T-helper 1 cell treated with Interleukin-12 subunit alpha and Interleukin-12 subunit beta and Interleukin-4 antibody, amounts not matched to agents 30 μg/mL and 1 μg/mL, for 36 hours (primary cell): ENCODE data around the gene PRSS8.
"Not testable (repeated sequence)": the region's sequence is repeated elsewhere in the genome, so short reads cannot be mapped to it uniquely, and the experiment has no call there.

Experiments used
- H3K27ac Mint-ChIP-seq: one replicate; pipeline ENCODE4 v1.8.0; 2021; ENCODE audit warnings: mild to moderate bottlenecking, mixed read lengths
- H3K27me3 Mint-ChIP-seq: one replicate; pipeline ENCODE4 v1.8.0; 2021; ENCODE audit warnings: low read depth, mixed read lengths
- H3K36me3 Mint-ChIP-seq: one replicate; pipeline ENCODE4 v1.8.0; 2021; ENCODE audit warnings: low read depth, mixed read lengths
- H3K4me1 Mint-ChIP-seq: one replicate; pipeline ENCODE4 v1.8.0; 2021; ENCODE audit warnings: low read depth, mixed read lengths
- H3K4me3 Mint-ChIP-seq: one replicate; pipeline ENCODE4 v1.8.0; 2021; ENCODE audit warnings: mild to moderate bottlenecking, moderate library complexity, mixed read lengths
- H3K9me3 Mint-ChIP-seq: one replicate; pipeline ENCODE4 v1.8.0; 2021; ENCODE audit warnings: mixed read lengths

The PRSS8 gene

DNA sequence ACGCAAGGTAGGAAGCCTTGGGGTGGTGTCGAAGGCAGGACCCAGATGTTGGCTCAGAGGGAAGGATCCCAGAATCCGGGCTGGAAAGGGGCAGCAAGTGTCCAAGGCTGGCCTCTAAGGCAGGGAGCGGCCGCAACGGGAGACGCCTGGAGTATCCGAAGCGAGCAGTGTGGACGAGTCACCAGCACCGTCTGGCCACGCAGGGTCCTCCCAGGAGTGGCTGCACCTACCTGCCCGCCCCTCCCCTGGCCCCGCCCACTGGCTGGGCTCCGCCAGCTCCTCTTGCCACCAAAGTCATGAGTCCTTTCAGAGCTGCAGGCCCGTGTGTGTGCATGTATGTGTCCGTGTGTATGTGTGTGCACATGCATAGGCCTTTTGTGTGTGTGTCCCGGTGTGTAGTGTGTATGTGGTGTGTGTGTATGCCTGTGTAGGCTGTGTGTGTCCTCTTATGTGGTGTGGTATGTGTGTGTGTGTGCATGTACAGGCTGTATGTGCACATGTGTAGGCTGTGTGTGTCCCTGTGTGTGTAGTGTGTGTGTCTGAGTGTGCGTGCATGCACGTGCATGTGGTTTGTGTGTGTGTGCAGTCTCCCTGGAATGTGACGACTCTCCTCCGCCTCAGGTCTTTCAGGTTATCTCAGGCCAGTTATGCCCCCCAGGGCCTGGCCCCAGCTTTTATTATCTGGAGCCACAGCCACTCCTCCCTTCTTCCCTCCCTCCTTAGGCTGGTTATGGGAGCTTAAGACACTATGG, at the start of gene PRSS8:
PRSS8 (minus strand) TSS at position 193 of the 752 bp plus-strand sequence. CDS start 229 bp downstream, outside the sequence.
- Mint-ChIP-seq H3K27me3 (no peaks in the 10 kb centered on the region), H3K36me3 (peaks cover 6% of the 10 kb centered on the region), H3K4me1 (no peaks in the 10 kb centered on the region), H3K9me3 (no peaks in the 10 kb centered on the region), H3K4me3 (no peak within 1 kb of the TSS), H3K27ac (no peak within 1 kb of the TSS)

GRCh38 chr16:31184888-31185287, 49.4 kb upstream of the PRSS8 start:
- Mint-ChIP-seq H3K27ac (peak overlapping the region; percentile 60), H3K27me3 (no peaks in the 10 kb centered on the region), H3K4me3 (peak overlapping the region; percentile 50), H3K4me1 (peaks cover 62% of the 10 kb centered on the region), H3K9me3 (no peaks in the 10 kb centered on the region), H3K36me3 (peaks cover 81% of the 10 kb centered on the region)

- Mint-ChIP-seq H3K4me3 (peak overlapping the region; percentile 92), H3K27ac (peak overlapping the region; percentile 57), H3K4me1 (peaks cover 58% of the 10 kb centered on the region), H3K36me3 (peaks cover 73% of the 10 kb centered on the region), H3K9me3 (no peaks in the 10 kb centered on the region), H3K27me3 (no peaks in the 10 kb centered on the region)
These were observed 48.2 kb upstream of the PRSS8 start for GRCh38 chr16:31183432-31184428.

DNA sequence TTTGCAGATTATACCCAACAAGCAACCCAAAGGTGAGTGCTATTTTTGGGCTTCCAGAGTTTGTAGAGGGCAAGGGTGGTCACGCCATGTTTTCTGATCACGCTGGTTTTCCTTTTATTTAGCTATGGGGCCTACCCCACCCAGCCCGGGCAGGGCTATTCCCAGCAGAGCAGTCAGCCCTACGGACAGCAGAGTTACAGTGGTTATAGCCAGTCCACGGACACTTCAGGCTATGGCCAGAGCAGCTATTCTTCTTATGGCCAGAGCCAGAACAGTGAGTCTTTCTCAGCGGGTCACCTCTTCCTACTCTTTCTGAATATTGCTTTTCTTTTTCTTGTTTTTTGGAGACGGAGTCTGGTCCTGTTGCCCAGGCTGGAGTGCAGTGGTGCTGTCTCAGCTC, 46.9 kb upstream of the PRSS8 start:
- H3K36me3 Mint-ChIP-seq, result peaks cover 63% of the 10 kb centered on the region
- H3K4me3 Mint-ChIP-seq, result peak overlapping the region; percentile 92
- no peaks in the 10 kb centered on the region for H3K9me3 Mint-ChIP-seq
- H3K27me3 Mint-ChIP-seq, result no peaks in the 10 kb centered on the region
- peak overlapping the region; percentile 98 for H3K27ac Mint-ChIP-seq
- H3K4me1 Mint-ChIP-seq, result peaks cover 61% of the 10 kb centered on the region

DNA sequence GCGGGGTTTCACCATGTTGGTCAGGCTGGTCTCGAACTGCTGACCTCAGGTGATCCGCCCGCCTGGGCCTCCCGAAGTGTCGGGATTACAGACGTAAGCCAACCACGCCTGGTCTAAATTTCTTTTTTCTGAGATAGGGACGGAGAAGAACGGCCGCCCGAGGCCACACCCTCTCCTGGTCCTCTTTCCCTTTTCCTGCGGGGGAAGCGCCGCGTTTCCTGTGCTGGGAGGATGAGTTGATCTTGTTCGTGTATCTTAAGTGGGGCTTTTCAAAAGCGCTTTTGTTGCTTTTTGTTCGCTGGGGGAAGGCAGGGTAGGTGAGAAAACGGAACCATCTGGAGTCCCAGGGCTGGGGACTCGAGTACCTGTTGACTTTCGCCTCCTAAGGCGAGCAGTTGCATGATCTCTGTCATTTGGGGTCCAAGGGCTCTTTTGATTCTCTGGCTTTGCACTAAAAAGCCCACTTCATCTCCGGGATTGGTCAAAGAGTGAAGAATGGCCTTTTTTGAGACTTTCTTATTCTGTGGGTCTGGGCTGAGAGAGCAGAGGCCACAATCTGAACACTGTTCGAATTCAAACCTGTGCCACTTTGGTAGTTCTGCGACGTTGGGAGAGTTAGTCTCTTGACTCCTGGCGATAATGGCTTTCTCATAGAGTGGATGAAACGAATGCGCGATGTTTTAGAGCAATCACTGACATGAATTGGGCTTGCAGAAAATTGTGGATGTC, 45.7 kb upstream of the PRSS8 start:
- peaks cover 53% of the 10 kb centered on the region for H3K36me3 Mint-ChIP-seq
- peaks cover 59% of the 10 kb centered on the region for H3K4me1 Mint-ChIP-seq

GRCh38 chr16:31179747-31180459, 44.4 kb upstream of the PRSS8 start, which contains the start of gene FUS:
FUS (plus strand) TSS chr16:31180139; CDS start chr16:31180215, 76 bp downstream.
- Mint-ChIP-seq H3K36me3 (peaks cover 41% of the 10 kb centered on the region), H3K9me3 (no peaks in the 10 kb centered on the region), H3K4me1 (peaks cover 45% of the 10 kb centered on the region), H3K4me3 (peak within 1 kb of the TSS; percentile 92), H3K27me3 (no peaks in the 10 kb centered on the region), H3K27ac (peak within 1 kb of the TSS; percentile 98)

More for the DNA sequence above, 45.7 kb upstream of the PRSS8 start:
- H3K4me3 Mint-ChIP-seq, result peak overlapping the region; percentile 92
- no peaks in the 10 kb centered on the region for H3K9me3 Mint-ChIP-seq
- H3K27ac Mint-ChIP-seq, result peak overlapping the region; percentile 98
- no peaks in the 10 kb centered on the region for H3K27me3 Mint-ChIP-seq

DNA sequence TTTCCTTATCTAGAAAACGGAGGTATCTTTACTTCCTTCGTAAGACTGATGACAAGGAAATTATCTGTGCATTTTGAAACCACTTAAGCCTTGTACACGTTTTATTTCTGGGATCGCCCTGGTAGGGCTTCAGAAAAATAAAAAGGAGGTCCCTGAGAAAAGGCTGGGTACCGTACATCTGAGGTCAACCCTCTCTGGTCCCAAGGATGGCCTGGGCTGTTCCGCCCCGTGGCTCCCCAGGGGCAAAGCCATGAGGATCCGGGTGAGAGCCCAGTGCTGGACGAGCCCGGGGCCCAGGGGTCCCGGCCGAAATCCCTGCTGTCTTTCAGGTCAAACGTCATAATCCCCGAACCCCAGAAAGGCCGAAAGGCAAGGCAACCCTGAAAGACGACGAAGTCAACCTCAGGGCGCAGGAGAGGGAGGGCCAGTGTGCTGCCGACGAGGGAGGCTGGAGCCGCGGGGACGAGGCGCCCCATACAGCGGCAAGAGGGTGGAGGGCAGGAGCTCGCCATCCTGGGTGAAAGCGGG, 43.8 kb upstream of the PRSS8 start:
- Mint-ChIP-seq H3K36me3 (peaks cover 36% of the 10 kb centered on the region), H3K4me3 (peak overlapping the region; percentile 92), H3K27me3 (no peaks in the 10 kb centered on the region), H3K4me1 (peaks cover 41% of the 10 kb centered on the region), H3K9me3 (no peaks in the 10 kb centered on the region), H3K27ac (peak overlapping the region; percentile 98)

GRCh38 chr16:31177136-31177535, 41.6 kb upstream of the PRSS8 start:
- H3K9me3 Mint-ChIP-seq, result no peaks in the 10 kb centered on the region
- H3K4me3 Mint-ChIP-seq, result peak overlapping the region; percentile 38
- H3K27me3 Mint-ChIP-seq, result no peaks in the 10 kb centered on the region

GRCh38 chr16:31170048-31170447, 34.5 kb upstream of the PRSS8 start:
- H3K4me3 Mint-ChIP-seq, H3K36me3 Mint-ChIP-seq, H3K4me1 Mint-ChIP-seq, H3K9me3 Mint-ChIP-seq, H3K27me3 Mint-ChIP-seq, H3K27ac Mint-ChIP-seq: not testable (repeated sequence)

More at GRCh38 chr16:31177136-31177535, 41.6 kb upstream of the PRSS8 start:
- peak overlapping the region; percentile 75 for H3K27ac Mint-ChIP-seq
- H3K4me1 Mint-ChIP-seq, result peaks cover 23% of the 10 kb centered on the region
- peaks cover 17% of the 10 kb centered on the region for H3K36me3 Mint-ChIP-seq

DNA sequence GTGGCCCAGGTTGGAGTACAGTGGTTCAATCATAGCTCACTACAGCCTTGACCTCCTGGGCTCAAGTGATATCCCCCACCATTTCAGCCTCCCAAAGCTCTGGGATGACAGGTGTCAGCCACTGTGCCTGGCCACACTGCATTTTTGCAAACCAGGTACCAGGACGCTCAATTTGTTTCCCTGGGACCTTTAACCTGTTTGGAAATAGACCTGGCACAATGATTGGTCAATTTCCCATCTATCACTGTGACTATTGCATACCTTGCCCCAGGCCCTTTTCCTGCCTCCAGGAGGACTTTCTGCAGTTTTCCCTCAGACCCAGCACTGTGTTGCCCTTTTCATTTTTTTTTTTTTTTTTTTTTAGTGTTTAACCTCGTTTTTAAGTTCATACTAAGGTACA, 33.3 kb upstream of the PRSS8 start:
- Mint-ChIP-seq H3K9me3 (no peaks in the 10 kb centered on the region), H3K27ac (no peak overlapping the region), H3K4me1 (no peaks in the 10 kb centered on the region), H3K27me3 (no peaks in the 10 kb centered on the region), H3K36me3 (no peaks in the 10 kb centered on the region), H3K4me3 (no peak overlapping the region)

DNA sequence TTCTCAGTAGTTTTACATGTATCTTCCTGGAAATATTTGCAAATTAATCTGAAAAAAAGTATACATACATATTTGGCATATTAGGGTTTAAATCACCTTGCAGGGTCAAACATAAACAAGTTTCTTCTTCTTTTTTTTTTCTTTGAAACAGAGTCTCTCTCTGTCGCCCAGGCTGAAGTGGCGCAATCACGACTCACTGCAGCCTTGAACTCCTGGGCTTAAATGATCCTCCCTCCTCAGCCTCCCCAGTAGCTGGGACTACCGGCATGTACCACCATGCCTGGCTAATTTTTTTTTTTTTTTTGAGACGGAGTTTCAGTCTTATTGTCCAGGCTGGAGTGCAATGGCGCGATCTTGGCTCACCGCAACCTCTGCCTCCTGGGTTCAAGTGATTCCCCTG, 31.8 kb upstream of the PRSS8 start:
- Mint-ChIP-seq H3K27me3 (no peaks in the 10 kb centered on the region), H3K4me3 (no peak overlapping the region), H3K9me3 (no peaks in the 10 kb centered on the region), H3K36me3 (no peaks in the 10 kb centered on the region), H3K4me1 (no peaks in the 10 kb centered on the region), H3K27ac (no peak overlapping the region)

DNA sequence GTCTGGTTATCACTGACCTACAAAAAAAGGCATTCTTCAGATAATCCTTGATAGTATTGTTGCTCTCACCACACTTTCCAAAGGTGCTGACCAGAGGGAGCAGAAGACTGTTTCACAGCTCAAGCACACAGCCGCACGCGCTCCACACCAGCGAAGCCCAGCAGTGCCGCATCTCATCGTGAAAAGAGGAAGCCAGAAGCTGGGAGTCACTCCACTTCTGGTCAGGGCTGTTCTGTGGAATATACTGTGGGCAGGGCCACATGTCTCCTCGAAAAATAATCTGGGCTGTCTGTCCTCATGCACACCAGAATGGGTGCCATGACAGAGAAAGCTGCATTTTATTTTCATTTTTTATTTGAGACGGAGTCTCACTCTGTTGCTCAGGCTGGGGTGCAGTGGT, 21.6 kb upstream of the PRSS8 start:
- Mint-ChIP-seq H3K4me3 (no peak overlapping the region), H3K27ac (no peak overlapping the region), H3K4me1 (peaks cover 1% of the 10 kb centered on the region), H3K9me3 (no peaks in the 10 kb centered on the region), H3K36me3 (no peaks in the 10 kb centered on the region), H3K27me3 (peaks cover 18% of the 10 kb centered on the region)

- peaks cover 14% of the 10 kb centered on the region for H3K27me3 Mint-ChIP-seq
- not testable (repeated sequence) for H3K4me3 Mint-ChIP-seq, H3K27ac Mint-ChIP-seq, H3K4me1 Mint-ChIP-seq, H3K36me3 Mint-ChIP-seq, H3K9me3 Mint-ChIP-seq
These were observed 15.4 kb upstream of the PRSS8 start for GRCh38 chr16:31150976-31151375.
